ENCODE data around the gene SNX24. TPM values are rescaled to one million over a fixed set of nuclear protein-coding genes. Genes with fewer than 3 reads are reported as not detected.

The SNX24 gene
- total and polyA plus RNA-seq, 2 of the 4 experiments (the other 2 are of a cell fraction) = 13.8 to 15.0 TPM

DNA sequence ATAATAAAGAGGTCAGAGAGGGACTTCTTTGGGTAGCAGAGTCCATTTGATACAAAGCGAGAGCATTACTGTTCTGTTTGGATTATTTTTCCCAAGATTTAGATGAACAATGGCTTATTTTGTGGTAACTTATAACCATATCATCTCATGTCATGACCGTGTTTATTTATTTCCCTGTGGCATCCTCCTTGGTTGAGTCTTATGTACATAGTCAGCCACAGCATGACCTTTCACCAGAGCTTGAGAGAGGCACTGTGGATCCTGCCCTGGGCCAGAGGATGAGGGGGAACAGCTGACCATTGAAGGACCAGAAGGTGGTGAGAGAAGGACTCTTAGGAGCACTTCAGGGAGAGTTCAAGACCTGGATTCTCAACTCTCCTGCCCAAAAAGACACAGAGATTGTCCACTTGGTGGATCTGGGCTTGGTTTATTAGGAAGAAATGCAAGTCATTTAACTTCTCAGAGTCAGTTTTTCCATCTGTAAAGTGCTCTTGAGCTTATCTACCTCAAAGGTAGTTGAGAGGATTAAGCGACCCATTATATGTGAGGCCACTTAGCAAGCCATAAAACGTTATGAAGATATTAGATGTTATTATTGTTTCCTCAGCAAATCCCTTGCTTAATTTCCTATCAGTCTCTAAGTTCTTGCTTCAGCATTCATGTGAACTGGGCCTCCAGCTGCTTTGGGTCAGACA is 139.7 kb downstream of the SNX24 start:
- H3K14ac ChIP-seq (replicated peaks; ENCODE audit: low read depth, low read length) = no peak overlapping the region
- H3K9me1 ChIP-seq (ENCODE audit: insufficient read depth, low read length) = no peaks in the 10 kb centered on the region
- no peak overlapping the region for H2AK5ac ChIP-seq (ENCODE audit: low read depth, low read length)
- no peak overlapping the region for H4K91ac ChIP-seq (ENCODE audit: insufficient read depth, low read depth, low read length)
- no peak overlapping the region for H3K4me2 ChIP-seq (ENCODE audit: low read depth, low read length)
- no CpG with 5 or more reads among the region's 4 CpGs for WGBS, 2 experiments (ENCODE audit: extremely low coverage in 2 of 2, insufficient read length in 1 of 2)
- ChIA-PET CTCF (no interaction called here), POLR2A (ENCODE audit: unreplicated experiment) (no interaction called here)
- H2AK9ac ChIP-seq (replicated peaks; ENCODE audit: low read depth, low read length, poor library complexity) = no peak overlapping the region
- no peak overlapping the region for H3K23ac ChIP-seq (ENCODE audit: low read depth, low read length)
- dilution Hi-C loops (cut with HindIII; ENCODE audit: low sequenced_read_pairs, unreplicated experiment) (no loop called here), in situ Hi-C loops (cut with MboI; ENCODE audit: low sequenced_read_pairs) (no loop called here), intact Hi-C loops (cut with micrococcal nuclease) (no loop called here)
- no peak overlapping the region for H2BK15ac ChIP-seq (ENCODE audit: low read depth, low read length)
- no peaks in the 10 kb centered on the region; a peak in 1 of 4 replicates for H3K79me1 ChIP-seq (ENCODE audit: low read depth in 1 of 2, low read length in 2 of 2)
- H2AFZ ChIP-seq (replicated peaks; ENCODE audit: low read length, poor library complexity) = no peak overlapping the region
- no peak overlapping the region for H2BK20ac ChIP-seq (ENCODE audit: low read depth, low read length)
- H4K5ac ChIP-seq (ENCODE audit: low read depth, low read length) = no peak overlapping the region
- H3K4ac ChIP-seq (ENCODE audit: low read depth, low read length) = no peak overlapping the region
- no peaks in the 10 kb centered on the region for H3K27me3 ChIP-seq (ENCODE audit: control insufficient read depth, insufficient read depth, low read length)
- H3K56ac ChIP-seq (ENCODE audit: extremely low read depth, insufficient read depth, low read length) = no peak overlapping the region
- H2BK5ac ChIP-seq (ENCODE audit: low read depth, low read length, poor library complexity, severe bottlenecking) = no peak overlapping the region
- ATAC-seq (ENCODE audit: low read depth) (peak; percentile 44; the same call in 1 of the 2 replicates), DNase-seq (peak; percentile 14)
- no peak overlapping the region for H3K4me3 ChIP-seq (ENCODE audit: insufficient read depth, low read depth, low read length)
- peaks cover 1% of the 10 kb centered on the region; the same call in 1 of the 2 replicates for H3K4me1 ChIP-seq (ENCODE audit: control insufficient read depth, insufficient read depth, low read length)
- no peaks in the 10 kb centered on the region for H3K9me3 ChIP-seq (ENCODE audit: control insufficient read depth, insufficient read depth, low read length)
- BruUV-seq (replicated peaks) = no TSS peak
- H3K27ac ChIP-seq (ENCODE audit: insufficient read depth, low read length) = no peak overlapping the region
- no peak overlapping the region for H4K8ac ChIP-seq (ENCODE audit: low read depth in 2 of 2, low read length in 2 of 2)
- H4K20me1 ChIP-seq (ENCODE audit: insufficient read depth, low read length) = peaks cover 3% of the 10 kb centered on the region; the same call in 1 of the 2 replicates
- TF ChIP-seq, protein P1, sequence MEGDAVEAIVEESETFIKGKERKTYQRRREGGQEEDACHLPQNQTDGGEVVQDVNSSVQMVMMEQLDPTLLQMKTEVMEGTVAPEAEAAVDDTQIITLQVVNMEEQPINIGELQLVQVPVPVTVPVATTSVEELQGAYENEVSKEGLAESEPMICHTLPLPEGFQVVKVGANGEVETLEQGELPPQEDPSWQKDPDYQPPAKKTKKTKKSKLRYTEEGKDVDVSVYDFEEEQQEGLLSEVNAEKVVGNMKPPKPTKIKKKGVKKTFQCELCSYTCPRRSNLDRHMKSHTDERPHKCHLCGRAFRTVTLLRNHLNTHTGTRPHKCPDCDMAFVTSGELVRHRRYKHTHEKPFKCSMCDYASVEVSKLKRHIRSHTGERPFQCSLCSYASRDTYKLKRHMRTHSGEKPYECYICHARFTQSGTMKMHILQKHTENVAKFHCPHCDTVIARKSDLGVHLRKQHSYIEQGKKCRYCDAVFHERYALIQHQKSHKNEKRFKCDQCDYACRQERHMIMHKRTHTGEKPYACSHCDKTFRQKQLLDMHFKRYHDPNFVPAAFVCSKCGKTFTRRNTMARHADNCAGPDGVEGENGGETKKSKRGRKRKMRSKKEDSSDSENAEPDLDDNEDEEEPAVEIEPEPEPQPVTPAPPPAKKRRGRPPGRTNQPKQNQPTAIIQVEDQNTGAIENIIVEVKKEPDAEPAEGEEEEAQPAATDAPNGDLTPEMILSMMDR (conservative IDR thresholded peaks at IDR 0.05; ENCODE audit: low read depth, low read length) = no peak
- no peak for TF ChIP-seq USF2 (IDR thresholded peaks at IDR 0.05; ENCODE audit: low read depth, low read length)
- no peak for TF ChIP-seq CHD1 (IDR thresholded peaks at IDR 0.05; ENCODE audit: low read depth, low read length)
- no peak for TF ChIP-seq CEBPB (IDR thresholded peaks at IDR 0.05; ENCODE audit: low read depth, low read length)
- TF ChIP-seq MXI1 (IDR thresholded peaks at IDR 0.05; ENCODE audit: borderline replicate concordance, low read depth, low read length) = no peak
- TF ChIP-seq RAD21 (IDR thresholded peaks at IDR 0.05; ENCODE audit: low read length) = no peak
- no peak for TF ChIP-seq SMC3 (IDR thresholded peaks at IDR 0.05; ENCODE audit: low read depth, low read length)
- no peak for TF ChIP-seq NFE2L2 (IDR thresholded peaks at IDR 0.05; ENCODE audit: low read depth, low read length)
- no peak for TF ChIP-seq POLR2A (IDR thresholded peaks at IDR 0.05; ENCODE audit: low read depth, low read length)
- TF ChIP-seq RFX5 (IDR thresholded peaks at IDR 0.05; ENCODE audit: low read depth, low read length) = no peak
- TF ChIP-seq, protein P2, sequence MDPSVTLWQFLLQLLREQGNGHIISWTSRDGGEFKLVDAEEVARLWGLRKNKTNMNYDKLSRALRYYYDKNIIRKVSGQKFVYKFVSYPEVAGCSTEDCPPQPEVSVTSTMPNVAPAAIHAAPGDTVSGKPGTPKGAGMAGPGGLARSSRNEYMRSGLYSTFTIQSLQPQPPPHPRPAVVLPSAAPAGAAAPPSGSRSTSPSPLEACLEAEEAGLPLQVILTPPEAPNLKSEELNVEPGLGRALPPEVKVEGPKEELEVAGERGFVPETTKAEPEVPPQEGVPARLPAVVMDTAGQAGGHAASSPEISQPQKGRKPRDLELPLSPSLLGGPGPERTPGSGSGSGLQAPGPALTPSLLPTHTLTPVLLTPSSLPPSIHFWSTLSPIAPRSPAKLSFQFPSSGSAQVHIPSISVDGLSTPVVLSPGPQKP (IDR thresholded peaks at IDR 0.05; ENCODE audit: borderline replicate concordance, low read depth, low read length) = no peak
- TF ChIP-seq FOS (IDR thresholded peaks at IDR 0.05; ENCODE audit: low read depth, low read length) = no peak
- no peak for TF ChIP-seq MAZ (IDR thresholded peaks at IDR 0.05; ENCODE audit: borderline replicate concordance, low read depth, low read length)
- no peak for TF ChIP-seq BHLHE40 (IDR thresholded peaks at IDR 0.05; ENCODE audit: low read depth, low read length)
- TF ChIP-seq RCOR1 (IDR thresholded peaks at IDR 0.05; ENCODE audit: insufficient replicate concordance, low read length) = no peak
- no peak overlapping the region for H3K9ac ChIP-seq (ENCODE audit: low read depth, low read length)
- no peaks in the 10 kb centered on the region for H3K36me3 ChIP-seq (ENCODE audit: control insufficient read depth, insufficient read depth, low read length)
- H2BK120ac ChIP-seq (ENCODE audit: low read depth, low read length) = no peak overlapping the region
- no peak overlapping the region for H3K18ac ChIP-seq (ENCODE audit: low read depth, low read length)
